Loucy (cell line): ENCODE results near the gene CNNM3.

ENCODE experiments used
- H2AFZ ChIP-seq: fragments of 200-600 bp; sonication (generic); 2 replicates; pipeline ENCODE4 v1.6.0; 2016; ENCODE audit warnings: antibody characterized with exemption, mild to moderate bottlenecking, low read length, moderate library complexity
- H3F3A ChIP-seq: fragments of 200-600 bp; 2 replicates; pipeline ENCODE4 v1.6.0; 2016; ENCODE audit warnings: antibody characterized with exemption, low read depth, mild to moderate bottlenecking
- H3K27me3 ChIP-seq: fragments of 200-600 bp; sonication (generic); 2 replicates; pipeline ENCODE4 v1.6.1; 2014; ENCODE audit warnings: low read length, mild to moderate bottlenecking; ENCODE audit not compliant: insufficient read depth, poor library complexity, severe bottlenecking
- H3K36me3 ChIP-seq: fragments of 200-600 bp; sonication (generic); 2 replicates; pipeline ENCODE4 v1.6.1; 2016; ENCODE audit warnings: low read length; ENCODE audit not compliant: insufficient read depth
- H3K4me1 ChIP-seq: fragments of 200-600 bp; sonication (generic); 2 replicates; pipeline ENCODE4 v1.5.1; 2014; ENCODE audit warnings: low read length, mild to moderate bottlenecking; ENCODE audit not compliant: insufficient read depth, poor library complexity, severe bottlenecking
- H3K4me2 ChIP-seq: fragments of 200-600 bp; sonication (generic); 2 replicates; pipeline ENCODE4 v1.6.0; 2014; ENCODE audit warnings: antibody characterized with exemption, low read length, low read depth, mild to moderate bottlenecking; ENCODE audit not compliant: poor library complexity, severe bottlenecking
- H3K4me3 ChIP-seq: fragments of 200-600 bp; sonication (generic); 2 replicates; pipeline ENCODE4 v1.5.1; 2014; ENCODE audit warnings: low read length, mild to moderate bottlenecking, mixed read lengths; ENCODE audit not compliant: poor library complexity, severe bottlenecking
- H3K79me2 ChIP-seq: fragments of 200-600 bp; sonication (generic); 2 replicates; pipeline ENCODE4 v1.6.1; 2014; ENCODE audit warnings: low read length; ENCODE audit not compliant: insufficient read depth
- H3K9ac ChIP-seq: fragments of 200-600 bp; sonication (generic); 2 replicates; pipeline ENCODE4 v1.6.0; 2014; ENCODE audit warnings: mild to moderate bottlenecking, low read depth, low read length, moderate library complexity; ENCODE audit not compliant: poor library complexity, severe bottlenecking
- H3K9me2 ChIP-seq: fragments of 200-600 bp; sonication (generic); replicated peaks from 2 replicates; pipeline ENCODE4 v1.6.1; 2016; ENCODE audit warnings: low read depth, low read length, mixed read lengths
- H3K9me3 ChIP-seq: fragments of 200-600 bp; sonication (generic); 2 replicates; pipeline ENCODE4 v1.6.1; 2014; ENCODE audit warnings: mild to moderate bottlenecking, antibody characterized with exemption, low read length, low read depth; ENCODE audit not compliant: insufficient read depth
- H4K20me1 ChIP-seq: fragments of 200-600 bp; sonication (generic); 2 replicates; pipeline ENCODE4 v1.6.0; 2014; ENCODE audit warnings: antibody characterized with exemption, low read length, mild to moderate bottlenecking; ENCODE audit not compliant: insufficient read depth, poor library complexity, severe bottlenecking
- CTCF ChIP-seq: fragments of 200-600 bp; sonication (generic); conservative IDR thresholded peaks from 2 replicates; pipeline ENCODE4 v1.5.1; 2014; ENCODE audit warnings: mild to moderate bottlenecking, antibody characterized with exemption, low read length
- EZH2phosphoT487 ChIP-seq: fragments of 200-600 bp; IDR thresholded peaks from 2 replicates; pipeline ENCODE4 v1.6.1; 2018; ENCODE audit warnings: antibody characterized with exemption, mild to moderate bottlenecking, moderate library complexity, borderline replicate concordance

CNNM3 gene

GRCh38 chr2:96800061-96801004 lies 15.7 kb upstream of the CNNM3 start:
- TF ChIP-seq CTCF (no peak), EZH2phosphoT487 (no peak)
- no peak overlapping the region for H3K4me3 ChIP-seq
- H3K79me2 ChIP-seq = no peaks in the 10 kb centered on the region
- no peaks in the 10 kb centered on the region for H3K27me3 ChIP-seq
- peaks cover 6% of the 10 kb centered on the region; the same call in 1 of the 2 replicates for H3K36me3 ChIP-seq
- H3F3A ChIP-seq = no peaks in the 10 kb centered on the region
- no peaks in the 10 kb centered on the region for H3K9me3 ChIP-seq
- H3K9me2 ChIP-seq = no peaks in the 10 kb centered on the region
- H3K4me1 ChIP-seq = no peaks in the 10 kb centered on the region
- no peak overlapping the region for H3K9ac ChIP-seq
- no peak overlapping the region for H2AFZ ChIP-seq
- H4K20me1 ChIP-seq = no peaks in the 10 kb centered on the region
- H3K4me2 ChIP-seq = no peak overlapping the region

GRCh38 chr2:96801005-96801785 lies 14.9 kb upstream of the CNNM3 start:
- Histone ChIP-seq H3K4me1 (no peaks in the 10 kb centered on the region), H3K79me2 (no peaks in the 10 kb centered on the region), H3F3A (no peaks in the 10 kb centered on the region), H3K9me3 (no peaks in the 10 kb centered on the region), H3K36me3 (peaks cover 6% of the 10 kb centered on the region; the same call in 1 of the 2 replicates), H3K4me2 (no peak overlapping the region), H4K20me1 (no peaks in the 10 kb centered on the region), H2AFZ (no peak overlapping the region), H3K9ac (no peak overlapping the region), H3K4me3 (no peak overlapping the region), H3K27me3 (no peaks in the 10 kb centered on the region), H3K9me2 (no peaks in the 10 kb centered on the region)
- TF ChIP-seq CTCF (peak; percentile 77), EZH2phosphoT487 (no peak)

GRCh38 chr2:96801786-96802595 lies 14.1 kb upstream of the CNNM3 start:
- H3F3A ChIP-seq = no peaks in the 10 kb centered on the region
- no peak overlapping the region for H3K9ac ChIP-seq
- H2AFZ ChIP-seq = no peak overlapping the region
- H3K36me3 ChIP-seq = peaks cover 6% of the 10 kb centered on the region; the same call in 1 of the 2 replicates
- no peaks in the 10 kb centered on the region for H3K27me3 ChIP-seq
- no peak overlapping the region for H3K4me3 ChIP-seq
- H3K9me3 ChIP-seq = no peaks in the 10 kb centered on the region
- H3K4me1 ChIP-seq = no peaks in the 10 kb centered on the region
- no peaks in the 10 kb centered on the region for H3K79me2 ChIP-seq
- no peak for TF ChIP-seq EZH2phosphoT487
- TF ChIP-seq CTCF = no peak
- H3K9me2 ChIP-seq = no peaks in the 10 kb centered on the region
- H4K20me1 ChIP-seq = no peaks in the 10 kb centered on the region
- H3K4me2 ChIP-seq = no peak overlapping the region
